GM12891 (cell line): Measurements from ENCODE around the gene CSNK1G1.

Experiments
- POLR2A ChIP-seq: IDR thresholded peaks from 2 replicates; pipeline ENCODE4 v1.6.1; 2011; ENCODE audit warnings: low read depth, low read length, control low read depth
- POLR2AphosphoS5 ChIP-seq: IDR thresholded peaks from 2 replicates; pipeline ENCODE4 v1.6.1; 2011; ENCODE audit warnings: low read depth, low read length, control low read depth

DNA sequence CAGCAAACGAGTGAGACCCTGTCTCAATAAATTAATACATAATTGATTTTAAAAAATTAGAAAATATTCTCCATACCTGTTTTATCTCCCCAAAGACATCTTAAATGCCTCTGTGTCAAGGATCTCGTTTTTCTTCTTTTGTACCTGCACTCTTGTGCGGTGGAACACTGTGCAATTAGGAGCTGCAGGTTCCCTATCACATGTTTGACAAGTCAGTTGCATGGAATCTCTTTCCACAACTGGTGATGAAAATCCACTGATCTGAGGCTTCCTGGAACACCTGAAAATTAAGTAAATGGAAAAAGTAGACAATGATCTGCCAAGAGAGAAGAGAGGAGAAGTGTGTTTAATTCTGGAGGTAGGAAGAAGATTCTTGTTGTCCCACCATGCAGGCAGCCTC lies 207.4 kb downstream of the CSNK1G1 start:
- no peak for TF ChIP-seq POLR2A
- TF ChIP-seq POLR2AphosphoS5: no peak
